HUES64 (cell line): ENCODE results near the gene SRGAP2C.
"Not testable (repeated sequence)": the region's sequence is repeated elsewhere in the genome, so short reads cannot be mapped to it uniquely, and the experiment has no call there.

Experiments used
- H3K27ac ChIP-seq: 2 replicates; pipeline ENCODE4 v1.7.0; 2013; ENCODE audit warnings: low read depth, low read length, inconsistent platforms
- H3K27me3 ChIP-seq: 2 replicates; pipeline ENCODE4 v1.6.1; 2013; ENCODE audit warnings: mild to moderate bottlenecking, low read length; ENCODE audit not compliant: insufficient read depth
- H3K36me3 ChIP-seq: 2 replicates; pipeline ENCODE4 v1.6.1; 2013; ENCODE audit warnings: mild to moderate bottlenecking, low read length; ENCODE audit not compliant: insufficient read depth
- H3K4me1 ChIP-seq: 2 replicates; pipeline ENCODE4 v1.6.1; 2013; ENCODE audit warnings: mild to moderate bottlenecking, low read length, moderate library complexity; ENCODE audit not compliant: insufficient read depth
- H3K4me3 ChIP-seq: 2 replicates; pipeline ENCODE4 v1.5.1; 2013; ENCODE audit warnings: mild to moderate bottlenecking, low read length, moderate library complexity
- H3K9ac ChIP-seq: 2 replicates; pipeline ENCODE4 v1.6.1; 2013; ENCODE audit warnings: mild to moderate bottlenecking, low read depth, low read length
- H3K9me3 ChIP-seq: 2 replicates; pipeline ENCODE4 v1.6.1; 2013; ENCODE audit warnings: low read depth, low read length; ENCODE audit not compliant: insufficient read depth
- WGBS: fragments of 150-250, 120-280 bp; methylation state at CpG from one replicate; pipeline ENCODE4 v1.1.7; 2013; ENCODE audit warnings: missing lambda C conversion rate; 5-methylcytosine and 5-hydroxymethylcytosine counted together

The SRGAP2C gene

DNA sequence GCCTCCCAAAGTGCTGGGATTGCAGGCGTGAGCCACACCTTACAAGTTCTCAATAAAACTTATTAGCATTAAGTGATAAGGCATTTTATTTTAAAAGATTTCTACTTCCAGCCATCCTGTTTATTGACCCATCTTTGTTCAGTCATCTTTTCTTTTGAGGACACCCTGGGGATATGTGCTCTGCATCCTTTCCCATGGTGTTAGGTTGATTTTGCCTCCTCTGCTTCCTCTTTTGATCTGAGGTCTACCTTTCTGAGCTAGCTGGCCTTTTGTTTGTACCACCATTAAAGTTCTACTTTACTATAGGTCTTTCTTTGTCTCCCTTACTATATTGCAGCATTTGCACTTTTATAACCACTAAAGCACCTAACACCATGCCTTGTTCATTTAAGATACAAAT, 136.9 kb downstream of the SRGAP2C start:
- H3K4me3 ChIP-seq, H3K9me3 ChIP-seq, H3K9ac ChIP-seq, H3K27ac ChIP-seq, H3K36me3 ChIP-seq, H3K4me1 ChIP-seq, H3K27me3 ChIP-seq: not testable (repeated sequence)
- no CpG with 5 or more reads among the region's 1 CpG for WGBS

- not testable (repeated sequence) for H3K9ac ChIP-seq, H3K27me3 ChIP-seq, H3K4me1 ChIP-seq, H3K27ac ChIP-seq, H3K4me3 ChIP-seq, H3K36me3 ChIP-seq, H3K9me3 ChIP-seq
Observed at GRCh38 chr1:121324726-121325125, 140.0 kb downstream of the SRGAP2C start.

DNA sequence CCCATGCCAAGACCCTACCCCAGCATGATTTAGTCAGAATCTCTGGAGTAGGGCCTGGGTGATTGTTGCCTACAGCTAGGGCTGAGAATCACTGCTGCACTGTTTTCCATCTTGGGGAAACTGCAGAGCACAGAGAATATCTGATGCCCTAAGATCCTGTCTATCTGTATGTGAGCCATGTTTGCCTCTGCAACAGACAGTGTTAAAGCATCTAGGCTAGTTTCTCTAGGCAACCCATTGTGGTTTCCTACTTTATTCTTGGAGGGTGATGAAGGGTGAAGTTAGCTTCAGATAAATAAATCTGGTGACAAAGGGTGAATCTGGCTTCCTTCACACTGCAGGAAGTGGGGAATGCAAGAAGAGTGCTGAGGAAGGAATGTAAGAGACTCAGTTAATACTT, 147.4 kb downstream of the SRGAP2C start:
- H3K36me3 ChIP-seq, H3K9me3 ChIP-seq, H3K27ac ChIP-seq, H3K4me3 ChIP-seq, H3K27me3 ChIP-seq, H3K9ac ChIP-seq, H3K4me1 ChIP-seq: not testable (repeated sequence)

GRCh38 chr1:121332599-121333562, 148.1 kb downstream of the SRGAP2C start:
- H3K36me3 ChIP-seq, H3K4me1 ChIP-seq, H3K9ac ChIP-seq, H3K4me3 ChIP-seq, H3K27ac ChIP-seq, H3K27me3 ChIP-seq, H3K9me3 ChIP-seq: not testable (repeated sequence)
- WGBS = no CpG with 5 or more reads among the region's 8 CpGs

DNA sequence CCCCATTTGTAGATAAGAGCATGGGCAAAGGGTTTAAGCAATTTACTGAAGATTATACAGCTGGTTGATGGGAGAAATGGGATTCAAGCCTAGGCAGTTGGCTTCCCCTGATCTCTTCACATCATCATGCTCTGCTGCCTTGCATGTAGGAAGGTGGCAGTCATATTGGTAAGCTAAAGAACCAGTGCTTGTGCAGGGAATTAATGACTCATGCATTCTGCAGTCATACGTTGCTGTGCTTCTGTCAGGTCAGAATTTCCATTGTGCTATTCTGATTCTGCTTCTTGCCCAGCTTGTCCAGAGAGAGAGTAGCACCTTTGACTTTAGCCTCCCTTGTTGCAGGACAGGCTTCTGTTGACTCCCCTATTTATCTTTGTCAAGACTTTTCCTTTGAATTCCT, 153.2 kb downstream of the SRGAP2C start:
- H3K27me3 ChIP-seq, H3K9ac ChIP-seq, H3K9me3 ChIP-seq, H3K4me3 ChIP-seq, H3K27ac ChIP-seq, H3K4me1 ChIP-seq, H3K36me3 ChIP-seq: not testable (repeated sequence)
- no CpG with 5 or more reads among the region's 1 CpG for WGBS

DNA sequence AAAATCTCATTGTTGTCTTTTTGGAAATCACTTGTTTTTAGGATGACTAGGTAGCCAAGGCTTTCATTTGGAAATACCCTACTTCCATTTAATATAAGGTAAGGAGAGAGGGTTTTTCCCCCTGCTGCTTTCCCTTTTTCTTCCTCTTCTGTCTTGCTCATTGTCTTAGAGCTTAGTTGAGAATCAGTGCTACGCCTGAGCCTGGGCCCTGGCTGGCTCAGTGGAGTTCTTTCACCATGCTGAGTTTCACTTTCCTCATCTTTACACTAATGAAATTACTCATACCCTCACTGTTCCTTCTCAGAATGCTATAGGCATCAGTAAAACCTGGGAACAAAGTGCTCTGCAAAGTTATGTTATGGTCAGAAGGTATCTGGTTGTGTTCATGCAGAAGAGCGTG, 154.8 kb downstream of the SRGAP2C start:
- not testable (repeated sequence) for H3K36me3 ChIP-seq, H3K4me3 ChIP-seq, H3K9ac ChIP-seq, H3K27ac ChIP-seq, H3K27me3 ChIP-seq, H3K9me3 ChIP-seq, H3K4me1 ChIP-seq
- whole genome bisulfite sequencing = no CpG with 5 or more reads among the region's 2 CpGs

- not testable (repeated sequence) for H3K9ac ChIP-seq, H3K4me3 ChIP-seq, H3K9me3 ChIP-seq, H3K27me3 ChIP-seq, H3K27ac ChIP-seq, H3K36me3 ChIP-seq, H3K4me1 ChIP-seq
- no CpG with 5 or more reads among the region's 3 CpGs for WGBS
Observed at GRCh38 chr1:121343311-121343906, 158.6 kb downstream of the SRGAP2C start.

GRCh38 chr1:121344355-121344754, 159.6 kb downstream of the SRGAP2C start:
- H3K27me3 ChIP-seq, H3K4me1 ChIP-seq, H3K36me3 ChIP-seq, H3K27ac ChIP-seq, H3K4me3 ChIP-seq, H3K9ac ChIP-seq, H3K9me3 ChIP-seq: not testable (repeated sequence)
- WGBS = no CpG with 5 or more reads among the region's 3 CpGs

DNA sequence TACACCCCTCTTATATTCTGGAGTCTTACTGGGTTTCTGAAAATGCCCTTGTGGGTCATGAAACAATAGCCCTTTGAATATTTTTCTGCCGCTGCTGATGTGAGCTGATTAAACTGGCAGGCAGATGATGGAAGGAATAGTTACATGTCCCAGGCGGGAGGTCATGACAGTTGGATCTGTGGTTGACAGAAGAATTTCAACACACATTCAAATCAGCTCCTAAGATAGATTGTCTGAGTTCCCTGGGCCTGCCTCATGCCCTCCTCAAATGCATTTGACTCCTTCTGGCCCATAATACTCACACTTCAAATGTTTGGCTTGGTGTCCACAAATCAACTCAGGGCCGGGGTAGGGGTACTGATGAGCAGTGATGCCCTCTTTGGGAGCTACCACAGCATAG, 161.9 kb downstream of the SRGAP2C start:
- WGBS = no CpG with 5 or more reads among the region's 3 CpGs
- not testable (repeated sequence) for H3K36me3 ChIP-seq, H3K4me3 ChIP-seq, H3K27ac ChIP-seq, H3K4me1 ChIP-seq, H3K27me3 ChIP-seq, H3K9ac ChIP-seq, H3K9me3 ChIP-seq

GRCh38 chr1:121347476-121347875, 162.7 kb downstream of the SRGAP2C start:
- not testable (repeated sequence) for H3K9me3 ChIP-seq, H3K36me3 ChIP-seq, H3K27ac ChIP-seq, H3K9ac ChIP-seq, H3K4me3 ChIP-seq, H3K4me1 ChIP-seq, H3K27me3 ChIP-seq
- 89% methylated on average over 1 of the region's 5 CpGs for WGBS

- not testable (repeated sequence) for H3K9ac ChIP-seq, H3K27ac ChIP-seq, H3K9me3 ChIP-seq, H3K4me3 ChIP-seq, H3K27me3 ChIP-seq, H3K4me1 ChIP-seq, H3K36me3 ChIP-seq
- WGBS = no CpG with 5 or more reads among the region's 1 CpG
Observed at GRCh38 chr1:121348115-121348514, 163.3 kb downstream of the SRGAP2C start.
